ENCODE measurements around the gene SSUH2.

The SSUH2 gene

DNA sequence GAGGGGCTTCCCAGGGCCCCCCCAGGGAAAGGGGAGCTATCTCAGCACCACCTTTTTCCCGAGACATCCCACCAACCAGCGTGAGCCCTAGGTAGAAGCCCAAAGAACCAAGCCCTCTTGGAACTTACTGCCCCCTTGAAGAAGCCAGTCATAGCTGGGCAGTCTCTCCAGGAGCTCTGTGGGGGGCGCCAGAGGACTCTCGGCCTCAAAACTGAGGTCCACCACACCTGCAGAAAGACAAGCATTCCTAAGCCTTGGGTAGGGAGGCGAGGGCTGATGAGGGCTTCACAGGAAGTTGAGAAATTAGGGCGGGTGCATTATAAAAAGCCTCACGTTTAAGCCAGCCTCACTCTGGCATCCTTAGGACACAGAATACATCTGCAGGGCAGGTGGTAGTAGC, 9.0 kb downstream of the SSUH2 start:
- Histone ChIP-seq H3K27me3 (ENCODE audit: insufficient read depth, poor library complexity, severe bottlenecking) (no peaks in the 10 kb centered on the region), H3K4me3 (replicated peaks; ENCODE audit: insufficient read depth, low read length) (no peak overlapping the region), H3K27ac (replicated peaks) (no peak overlapping the region)
- TF ChIP-seq SPI1 (IDR thresholded peaks at IDR 0.05; ENCODE audit: borderline replicate concordance, low read depth) (no peak), GABPA (IDR thresholded peaks at IDR 0.05; ENCODE audit: low read depth) (no peak), POLR2AphosphoS5 (IDR thresholded peaks at IDR 0.05; ENCODE audit: low read depth) (no peak)
- TF ChIP-seq, protein P1, sequence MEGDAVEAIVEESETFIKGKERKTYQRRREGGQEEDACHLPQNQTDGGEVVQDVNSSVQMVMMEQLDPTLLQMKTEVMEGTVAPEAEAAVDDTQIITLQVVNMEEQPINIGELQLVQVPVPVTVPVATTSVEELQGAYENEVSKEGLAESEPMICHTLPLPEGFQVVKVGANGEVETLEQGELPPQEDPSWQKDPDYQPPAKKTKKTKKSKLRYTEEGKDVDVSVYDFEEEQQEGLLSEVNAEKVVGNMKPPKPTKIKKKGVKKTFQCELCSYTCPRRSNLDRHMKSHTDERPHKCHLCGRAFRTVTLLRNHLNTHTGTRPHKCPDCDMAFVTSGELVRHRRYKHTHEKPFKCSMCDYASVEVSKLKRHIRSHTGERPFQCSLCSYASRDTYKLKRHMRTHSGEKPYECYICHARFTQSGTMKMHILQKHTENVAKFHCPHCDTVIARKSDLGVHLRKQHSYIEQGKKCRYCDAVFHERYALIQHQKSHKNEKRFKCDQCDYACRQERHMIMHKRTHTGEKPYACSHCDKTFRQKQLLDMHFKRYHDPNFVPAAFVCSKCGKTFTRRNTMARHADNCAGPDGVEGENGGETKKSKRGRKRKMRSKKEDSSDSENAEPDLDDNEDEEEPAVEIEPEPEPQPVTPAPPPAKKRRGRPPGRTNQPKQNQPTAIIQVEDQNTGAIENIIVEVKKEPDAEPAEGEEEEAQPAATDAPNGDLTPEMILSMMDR (IDR thresholded peaks at IDR 0.05; ENCODE audit: insufficient read depth, low read length) = no peak
- TF ChIP-seq, protein P2, sequence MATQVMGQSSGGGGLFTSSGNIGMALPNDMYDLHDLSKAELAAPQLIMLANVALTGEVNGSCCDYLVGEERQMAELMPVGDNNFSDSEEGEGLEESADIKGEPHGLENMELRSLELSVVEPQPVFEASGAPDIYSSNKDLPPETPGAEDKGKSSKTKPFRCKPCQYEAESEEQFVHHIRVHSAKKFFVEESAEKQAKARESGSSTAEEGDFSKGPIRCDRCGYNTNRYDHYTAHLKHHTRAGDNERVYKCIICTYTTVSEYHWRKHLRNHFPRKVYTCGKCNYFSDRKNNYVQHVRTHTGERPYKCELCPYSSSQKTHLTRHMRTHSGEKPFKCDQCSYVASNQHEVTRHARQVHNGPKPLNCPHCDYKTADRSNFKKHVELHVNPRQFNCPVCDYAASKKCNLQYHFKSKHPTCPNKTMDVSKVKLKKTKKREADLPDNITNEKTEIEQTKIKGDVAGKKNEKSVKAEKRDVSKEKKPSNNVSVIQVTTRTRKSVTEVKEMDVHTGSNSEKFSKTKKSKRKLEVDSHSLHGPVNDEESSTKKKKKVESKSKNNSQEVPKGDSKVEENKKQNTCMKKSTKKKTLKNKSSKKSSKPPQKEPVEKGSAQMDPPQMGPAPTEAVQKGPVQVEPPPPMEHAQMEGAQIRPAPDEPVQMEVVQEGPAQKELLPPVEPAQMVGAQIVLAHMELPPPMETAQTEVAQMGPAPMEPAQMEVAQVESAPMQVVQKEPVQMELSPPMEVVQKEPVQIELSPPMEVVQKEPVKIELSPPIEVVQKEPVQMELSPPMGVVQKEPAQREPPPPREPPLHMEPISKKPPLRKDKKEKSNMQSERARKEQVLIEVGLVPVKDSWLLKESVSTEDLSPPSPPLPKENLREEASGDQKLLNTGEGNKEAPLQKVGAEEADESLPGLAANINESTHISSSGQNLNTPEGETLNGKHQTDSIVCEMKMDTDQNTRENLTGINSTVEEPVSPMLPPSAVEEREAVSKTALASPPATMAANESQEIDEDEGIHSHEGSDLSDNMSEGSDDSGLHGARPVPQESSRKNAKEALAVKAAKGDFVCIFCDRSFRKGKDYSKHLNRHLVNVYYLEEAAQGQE (IDR thresholded peaks at IDR 0.05; ENCODE audit: insufficient replicate concordance, low read depth) = no peak
- DNase-seq (ENCODE audit: low read depth in 1 of 2, low spot score in 1 of 2) = no peak

DNA sequence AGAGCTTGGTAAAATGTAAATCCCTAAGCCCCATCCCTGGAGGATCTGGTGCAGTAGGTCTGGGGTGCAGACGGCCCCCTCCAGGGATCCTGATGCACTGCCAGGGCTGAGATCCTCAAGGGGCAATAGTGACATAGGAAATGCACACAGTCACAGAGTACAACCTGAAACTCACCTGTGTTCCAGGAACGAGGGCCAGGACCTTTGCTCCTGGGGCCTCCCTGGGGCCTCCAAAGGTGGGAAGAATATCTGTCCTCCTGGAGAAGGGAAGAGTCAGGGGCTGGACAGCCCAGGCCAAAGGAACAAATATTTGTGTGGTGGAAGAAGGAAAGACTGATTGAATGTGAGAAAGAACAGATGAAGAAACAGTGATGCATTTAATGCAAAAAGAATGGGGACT, 9.5 kb downstream of the SSUH2 start:
- TF ChIP-seq, protein P1 (IDR thresholded peaks at IDR 0.05; ENCODE audit: insufficient read depth, low read length) = no peak
- TF ChIP-seq, protein P2 (IDR thresholded peaks at IDR 0.05; ENCODE audit: insufficient replicate concordance, low read depth) = no peak
- TF ChIP-seq GABPA (IDR thresholded peaks at IDR 0.05; ENCODE audit: low read depth) = no peak
- TF ChIP-seq POLR2AphosphoS5 (IDR thresholded peaks at IDR 0.05; ENCODE audit: low read depth) = no peak
- TF ChIP-seq SPI1 (IDR thresholded peaks at IDR 0.05; ENCODE audit: borderline replicate concordance, low read depth) = no peak
- no peak overlapping the region for H3K4me3 ChIP-seq (replicated peaks; ENCODE audit: insufficient read depth, low read length)
- DNase-seq (ENCODE audit: low read depth in 1 of 2, low spot score in 1 of 2) = no peak

DNA sequence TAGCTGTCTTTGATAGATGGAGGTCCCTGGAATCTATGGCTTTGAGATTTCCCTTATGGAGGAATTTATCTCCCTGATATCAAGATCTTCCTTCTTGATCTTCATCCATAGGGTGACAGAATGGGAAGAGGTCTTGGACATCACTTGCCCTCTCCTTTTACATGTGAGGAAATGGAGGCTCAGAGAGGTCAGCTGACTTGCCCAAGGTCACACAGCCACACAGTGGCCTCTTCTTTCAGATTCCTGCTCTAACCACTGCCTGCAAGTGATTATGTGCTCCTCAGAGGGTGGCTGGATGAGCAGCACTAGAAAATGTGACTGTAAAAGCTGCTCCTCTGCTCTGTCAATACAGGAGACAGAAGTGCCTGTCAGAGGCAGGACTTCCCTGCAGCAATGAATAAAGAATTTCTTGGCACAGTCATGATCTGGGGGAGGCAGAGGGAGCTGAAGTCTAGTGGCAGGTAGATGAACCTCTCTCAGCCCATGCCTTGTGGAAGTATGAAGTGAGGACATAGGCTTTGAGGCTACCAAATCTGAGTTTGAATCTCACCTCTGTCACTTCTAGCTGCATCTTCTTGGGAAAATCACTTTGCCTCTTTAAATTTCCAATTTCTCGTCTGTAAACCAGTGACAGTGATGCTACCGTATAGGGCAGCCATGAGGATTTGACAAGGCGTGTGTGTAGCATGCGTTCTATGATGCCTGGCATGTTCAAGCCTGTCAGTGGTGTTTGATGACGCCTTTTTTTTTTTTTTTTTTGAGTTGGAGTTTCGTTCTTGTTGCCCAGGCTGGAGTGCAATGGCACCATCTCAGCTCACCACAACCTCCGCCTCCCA, 12.0 kb downstream of the SSUH2 start:
- TF ChIP-seq GABPA (IDR thresholded peaks at IDR 0.05; ENCODE audit: low read depth) = no peak
- TF ChIP-seq POLR2AphosphoS5 (IDR thresholded peaks at IDR 0.05; ENCODE audit: low read depth) = no peak
- TF ChIP-seq, protein P2 (IDR thresholded peaks at IDR 0.05; ENCODE audit: insufficient replicate concordance, low read depth) = no peak
- H3K4me3 ChIP-seq (replicated peaks; ENCODE audit: insufficient read depth, low read length) = no peak overlapping the region
- H3K27me3 ChIP-seq (ENCODE audit: insufficient read depth, poor library complexity, severe bottlenecking) = no peaks in the 10 kb centered on the region
- H3K27ac ChIP-seq (replicated peaks) = no peak overlapping the region
- no peak for DNase-seq (ENCODE audit: low read depth in 1 of 2, low spot score in 1 of 2)

More for the DNA sequence above, 9.5 kb downstream of the SSUH2 start:
- Histone ChIP-seq H3K27ac (replicated peaks) (no peak overlapping the region), H3K27me3 (ENCODE audit: insufficient read depth, poor library complexity, severe bottlenecking) (no peaks in the 10 kb centered on the region)

Data from HL-60 (cell line).